GM10266 (cell line): ENCODE data around the gene CHSY3.
"Not testable (repeated sequence)": the region's sequence is repeated elsewhere in the genome, so short reads cannot be mapped to it uniquely, and the experiment has no call there.

ENCODE experiments used
- DNase-seq: peaks from one replicate; pipeline ENCODE4 v3.0.0; 2012; ENCODE audit errors: extremely low spot score
- CTCF ChIP-seq: IDR thresholded peaks from 2 replicates; pipeline ENCODE4 v1.5.1; 2012; ENCODE audit warnings: mild to moderate bottlenecking, low read depth; ENCODE audit not compliant: control insufficient read depth, insufficient read depth; ENCODE audit errors: missing control alignments

Gene CHSY3

GRCh38 chr5:130206686-130207085 is 302.4 kb downstream of the CHSY3 start:
- no peak for TF ChIP-seq CTCF
- no peak for DNase-seq

GRCh38 chr5:130213607-130214006 is 309.3 kb downstream of the CHSY3 start:
- no peak for TF ChIP-seq CTCF
- DNase-seq = no peak

DNA sequence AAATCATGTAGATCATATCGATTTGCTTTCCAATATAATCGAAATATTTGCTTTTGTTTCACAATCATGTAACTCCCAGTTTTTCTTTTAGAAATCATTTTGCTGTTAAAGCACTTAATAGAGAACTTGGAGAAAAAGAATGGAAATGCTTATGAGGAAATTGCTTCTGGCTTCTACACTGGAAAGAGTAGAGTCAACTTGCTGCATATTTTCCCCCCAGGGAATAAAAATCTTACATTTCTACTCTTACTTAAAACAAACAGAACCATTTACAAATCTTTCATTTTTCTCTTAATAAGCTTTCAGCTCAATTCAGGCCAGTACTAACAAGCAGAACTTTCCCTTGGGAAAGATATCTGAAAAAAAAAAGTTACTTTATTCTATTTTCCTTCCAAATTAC is 312.0 kb downstream of the CHSY3 start:
- TF ChIP-seq CTCF = no peak
- no peak for DNase-seq

- no peak for DNase-seq
Measured at GRCh38 chr5:130222573-130222972, 318.3 kb downstream of the CHSY3 start.

GRCh38 chr5:130226556-130226955 is 322.3 kb downstream of the CHSY3 start:
- not testable (repeated sequence) for DNase-seq

More at GRCh38 chr5:130222573-130222972, 318.3 kb downstream of the CHSY3 start:
- no peak for TF ChIP-seq CTCF

- DNase-seq = no peak
- TF ChIP-seq CTCF = no peak
Measured at GRCh38 chr5:130227699-130228098, 323.4 kb downstream of the CHSY3 start.

GRCh38 chr5:130231786-130232185 is 327.5 kb downstream of the CHSY3 start:
- TF ChIP-seq CTCF = no peak
- no peak for DNase-seq

GRCh38 chr5:130234816-130235215 is 330.6 kb downstream of the CHSY3 start:
- no peak for TF ChIP-seq CTCF
- DNase-seq = no peak
